ENCODE measurements around the gene SLC38A4. TPM values are rescaled to one million over a fixed set of nuclear protein-coding genes. Genes with fewer than 3 reads are reported as not detected.

The SLC38A4 gene
- total RNA-seq, 1 donor from 2014 or later = not detected

DNA sequence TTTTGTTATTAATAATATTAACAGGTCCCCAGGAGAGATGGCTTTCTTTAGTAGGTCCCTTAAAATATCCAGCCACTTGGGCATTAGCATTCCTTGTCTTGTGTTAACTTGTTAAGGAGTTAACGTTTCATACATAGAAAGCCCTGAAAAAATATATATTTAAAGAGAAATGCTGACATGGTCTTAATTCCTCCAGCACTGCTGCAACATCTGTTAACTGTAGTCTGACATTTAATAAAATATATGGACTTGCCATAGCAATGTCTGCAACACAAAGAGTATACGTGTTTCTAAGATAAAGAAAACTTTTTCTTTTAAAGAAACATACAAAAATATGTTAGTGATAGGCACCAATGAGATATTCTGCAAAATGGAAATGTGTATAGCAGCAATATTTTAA, 10.0 kb downstream of the SLC38A4 start:
- H3K9me3 Mint-ChIP-seq = no peaks in the 10 kb centered on the region

DNA sequence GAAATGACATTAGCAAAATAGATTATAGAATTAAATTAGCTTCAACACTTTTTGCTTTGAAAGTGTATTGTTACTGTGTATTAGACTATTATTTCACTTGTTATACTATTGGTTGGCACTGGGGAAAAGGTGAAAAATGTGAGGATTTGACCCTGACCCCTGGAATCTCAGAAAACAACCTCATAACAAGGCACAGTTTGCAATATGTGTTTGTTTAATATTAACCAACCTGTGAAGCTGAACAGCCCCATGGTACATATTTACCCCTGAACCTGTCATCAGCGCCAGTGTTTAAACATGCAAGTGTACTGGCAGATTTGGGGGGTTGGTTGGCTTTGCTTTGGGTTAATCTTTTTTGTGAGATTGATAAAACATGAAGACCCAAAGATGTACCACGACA, 11.7 kb downstream of the SLC38A4 start:
- CTCF ChIA-PET = no interaction called here
- DNase-seq (no peak), ATAC-seq (ENCODE audit: low read depth) (no peak)
- H3K27me3 Mint-ChIP-seq = peaks cover 5% of the 10 kb centered on the region
- no peaks in the 10 kb centered on the region for H3K9me3 Mint-ChIP-seq
- intact Hi-C loops (cut with micrococcal nuclease) = no loop called here
- POLR2A ChIA-PET = no interaction called here
- H3K4me1 Mint-ChIP-seq = no peaks in the 10 kb centered on the region
- TF ChIP-seq, protein P1, sequence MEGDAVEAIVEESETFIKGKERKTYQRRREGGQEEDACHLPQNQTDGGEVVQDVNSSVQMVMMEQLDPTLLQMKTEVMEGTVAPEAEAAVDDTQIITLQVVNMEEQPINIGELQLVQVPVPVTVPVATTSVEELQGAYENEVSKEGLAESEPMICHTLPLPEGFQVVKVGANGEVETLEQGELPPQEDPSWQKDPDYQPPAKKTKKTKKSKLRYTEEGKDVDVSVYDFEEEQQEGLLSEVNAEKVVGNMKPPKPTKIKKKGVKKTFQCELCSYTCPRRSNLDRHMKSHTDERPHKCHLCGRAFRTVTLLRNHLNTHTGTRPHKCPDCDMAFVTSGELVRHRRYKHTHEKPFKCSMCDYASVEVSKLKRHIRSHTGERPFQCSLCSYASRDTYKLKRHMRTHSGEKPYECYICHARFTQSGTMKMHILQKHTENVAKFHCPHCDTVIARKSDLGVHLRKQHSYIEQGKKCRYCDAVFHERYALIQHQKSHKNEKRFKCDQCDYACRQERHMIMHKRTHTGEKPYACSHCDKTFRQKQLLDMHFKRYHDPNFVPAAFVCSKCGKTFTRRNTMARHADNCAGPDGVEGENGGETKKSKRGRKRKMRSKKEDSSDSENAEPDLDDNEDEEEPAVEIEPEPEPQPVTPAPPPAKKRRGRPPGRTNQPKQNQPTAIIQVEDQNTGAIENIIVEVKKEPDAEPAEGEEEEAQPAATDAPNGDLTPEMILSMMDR (IDR thresholded peaks at IDR 0.05) = no peak
- H3K27ac Mint-ChIP-seq = no peak overlapping the region
- H3K4me3 Mint-ChIP-seq = no peak overlapping the region
- H3K36me3 Mint-ChIP-seq (ENCODE audit: low read depth) = no peaks in the 10 kb centered on the region

More for the DNA sequence above, 10.0 kb downstream of the SLC38A4 start:
- CTCF ChIA-PET = no interaction called here
- intact Hi-C loops (cut with micrococcal nuclease) = no loop called here
- POLR2A ChIA-PET = no interaction called here
- Mint-ChIP-seq H3K27me3 (peaks cover 4% of the 10 kb centered on the region), H3K4me1 (no peaks in the 10 kb centered on the region), H3K36me3 (ENCODE audit: low read depth) (no peaks in the 10 kb centered on the region), H3K4me3 (no peak overlapping the region), H3K27ac (no peak overlapping the region)
- TF ChIP-seq, protein P1 (IDR thresholded peaks at IDR 0.05) = no peak
- no peak for ATAC-seq (ENCODE audit: low read depth)
- no peak for DNase-seq

DNA sequence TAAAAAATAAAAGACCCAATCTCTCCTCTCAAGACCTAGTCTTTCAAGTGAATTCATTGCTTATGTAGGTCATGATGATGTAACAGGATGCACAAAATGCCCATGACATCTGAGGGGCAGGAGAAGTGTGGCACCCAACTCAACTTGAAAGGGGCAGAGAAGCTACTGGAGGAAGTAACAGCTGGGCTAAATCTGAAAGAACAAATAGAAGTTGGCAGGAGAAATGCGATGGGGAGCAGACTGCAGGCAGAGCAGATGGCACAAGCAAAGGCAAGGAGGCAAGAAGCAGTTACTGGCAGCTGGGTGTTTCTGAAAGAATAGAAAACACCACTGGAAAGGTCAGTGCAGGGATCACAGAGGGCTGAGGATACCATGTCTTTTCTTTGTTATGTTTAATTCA, 14.6 kb downstream of the SLC38A4 start:
- CTCF ChIA-PET = no interaction called here
- H3K36me3 Mint-ChIP-seq (ENCODE audit: low read depth) = no peaks in the 10 kb centered on the region

DNA sequence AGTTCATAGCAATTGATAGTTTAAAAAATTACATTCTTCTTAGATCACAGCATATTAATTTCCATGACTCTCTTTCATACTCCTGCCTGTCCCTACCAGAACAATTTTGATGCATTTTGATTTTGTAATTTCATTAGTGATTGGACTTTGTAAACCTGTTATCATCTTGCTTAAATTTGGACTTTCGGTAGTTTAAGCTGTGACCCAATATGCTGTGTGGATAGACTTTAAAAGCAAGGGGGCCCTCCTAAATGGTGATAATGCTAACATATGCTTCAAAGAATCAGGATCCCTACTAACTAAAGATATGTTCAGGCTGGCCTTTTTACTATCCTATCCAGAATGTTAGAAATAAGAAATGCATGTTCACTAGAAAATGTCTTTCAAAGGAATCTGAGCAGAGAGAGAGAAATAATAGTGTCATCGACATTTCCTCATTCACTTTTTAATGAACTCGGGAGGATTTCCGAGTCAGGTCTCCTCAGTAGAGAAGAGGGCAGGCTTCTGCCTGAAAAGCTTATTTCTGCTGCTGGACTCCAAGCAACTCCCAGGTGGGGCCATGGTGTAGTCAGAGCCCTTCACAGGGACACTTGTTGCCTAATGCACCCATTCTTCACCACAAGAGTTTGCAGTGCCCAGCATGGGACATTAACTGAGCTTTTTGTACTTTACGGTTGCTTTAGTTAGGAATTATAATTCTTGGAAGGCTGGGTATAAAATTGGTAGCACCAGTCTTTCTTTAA, 16.7 kb downstream of the SLC38A4 start:
- no peaks in the 10 kb centered on the region for H3K4me1 Mint-ChIP-seq
- no peak for DNase-seq
- TF ChIP-seq, protein P1 (IDR thresholded peaks at IDR 0.05) = no peak
- ATAC-seq (ENCODE audit: low read depth) = no peak
- H3K27me3 Mint-ChIP-seq = peaks cover 16% of the 10 kb centered on the region
- intact Hi-C loops (cut with micrococcal nuclease) = no loop called here
- H3K36me3 Mint-ChIP-seq (ENCODE audit: low read depth) = no peaks in the 10 kb centered on the region
- H3K4me3 Mint-ChIP-seq = no peak overlapping the region
- H3K27ac Mint-ChIP-seq = no peak overlapping the region
- CTCF ChIA-PET = no interaction called here
- POLR2A ChIA-PET = no interaction called here
- H3K9me3 Mint-ChIP-seq = no peaks in the 10 kb centered on the region

More for the DNA sequence above, 14.6 kb downstream of the SLC38A4 start:
- Mint-ChIP-seq H3K27me3 (peaks cover 13% of the 10 kb centered on the region), H3K9me3 (no peaks in the 10 kb centered on the region), H3K4me1 (no peaks in the 10 kb centered on the region), H3K4me3 (no peak overlapping the region), H3K27ac (no peak overlapping the region)
- POLR2A ChIA-PET = no interaction called here
- intact Hi-C loops (cut with micrococcal nuclease) = no loop called here
- DNase-seq (no peak), ATAC-seq (ENCODE audit: low read depth) (no peak)
- TF ChIP-seq, protein P1 (IDR thresholded peaks at IDR 0.05) = no peak

DNA sequence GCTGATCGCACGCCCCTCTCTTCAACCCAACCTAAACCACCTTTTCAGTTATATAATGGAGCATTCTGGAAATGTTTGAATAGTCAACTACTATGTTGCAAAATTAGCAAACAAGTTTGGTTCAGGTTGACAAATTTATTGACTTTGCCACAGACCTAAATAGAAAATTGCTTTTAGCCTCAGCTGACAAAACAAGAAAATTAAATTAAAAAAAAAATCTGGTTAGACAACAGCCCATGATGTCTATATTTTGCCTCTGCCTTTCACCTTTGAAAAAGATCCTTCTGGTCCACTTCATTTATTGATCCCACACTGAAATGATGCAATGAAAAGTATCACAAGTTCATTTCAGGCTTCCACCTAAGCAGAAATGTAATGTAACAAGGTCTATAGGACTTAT, 17.5 kb downstream of the SLC38A4 start:
- Mint-ChIP-seq H3K4me3 (no peak overlapping the region), H3K9me3 (no peaks in the 10 kb centered on the region), H3K4me1 (no peaks in the 10 kb centered on the region), H3K27me3 (peaks cover 16% of the 10 kb centered on the region), H3K27ac (no peak overlapping the region), H3K36me3 (ENCODE audit: low read depth) (no peaks in the 10 kb centered on the region)
- ChIA-PET CTCF (no interaction called here), POLR2A (no interaction called here)
- TF ChIP-seq, protein P1 (IDR thresholded peaks at IDR 0.05) = no peak
- intact Hi-C loops (cut with micrococcal nuclease) = no loop called here
- no peak for DNase-seq
- ATAC-seq (ENCODE audit: low read depth) = no peak

Measured in activated B cell treated with CpG ODN at 0.5 μM for 24 hours (primary cell).